Endothelial cell of umbilical vein (primary cell): ENCODE measurements around the gene FMN1. TPM values are rescaled to one million over a fixed set of nuclear protein-coding genes. Genes with fewer than 3 reads are reported as not detected.

Experiments used
- BruUV-seq: library from RNA; stranded (reverse); fragments of 400-500 nt; replicated peaks from 2 replicates; lab custom pipeline; 2021; lab: Mats Ljungman, UMichigan
- CTCF ChIA-PET: fragments of 300-600, 350-600 bp; sonication (Branson Sonifier 250); formaldehyde crosslinking; loops from one replicate; lab custom pipeline; 2021; ENCODE audit warnings: antibody characterized with exemption, inconsistent platforms; lab: Charles Lee
- POLR2A ChIA-PET: fragments of 300-600, 350-600 bp; sonication (Branson Sonifier 250); formaldehyde crosslinking; loops from one replicate; lab custom pipeline; 2021; ENCODE audit warnings: antibody characterized with exemption, inconsistent platforms; lab: Charles Lee
- DNase-seq: peaks from one replicate; pipeline ENCODE4 v3.0.0-alpha.2; 2011; ENCODE audit warnings: low read depth, low spot score
- FAIRE-seq: peaks from 2 replicates; lab custom pipeline; 2011; peaks lifted over from hg19 to GRCh38; lab: Jason Lieb, UNC
- H2AFZ ChIP-seq: 2 replicates; pipeline ENCODE4 v1.6.0; 2012; ENCODE audit warnings: low read depth, low read length, control low read depth, inconsistent platforms
- H3K27ac ChIP-seq: 2 replicates; pipeline ENCODE4 v1.5.1; 2011; ENCODE audit warnings: low read depth, mild to moderate bottlenecking, control low read depth, low read length, moderate library complexity; ENCODE audit not compliant: insufficient read depth
- H3K27me3 ChIP-seq, 2 experiments: 2 replicates each; pipeline versions ENCODE4 v1.6.0 to v1.6.1; 2011; ENCODE audit warnings: low read length in 2 of 2, mixed read lengths in 1 of 2; ENCODE audit not compliant: control insufficient read depth in 2 of 2, insufficient read depth in 2 of 2
- H3K36me3 ChIP-seq, 2 experiments: 2 replicates in 1 of 2; 3 replicates in 1 of 2; pipeline ENCODE4 v1.5.1; 2011; ENCODE audit warnings: low read length in 2 of 2, mild to moderate bottlenecking in 1 of 2, moderate library complexity in 1 of 2; ENCODE audit not compliant: control insufficient read depth in 2 of 2, insufficient read depth in 2 of 2; ENCODE audit errors: extremely low read depth in 1 of 2
- H3K4me1 ChIP-seq: 3 replicates; pipeline ENCODE4 v1.5.1; 2011; ENCODE audit warnings: mild to moderate bottlenecking, low read length; ENCODE audit not compliant: control insufficient read depth, insufficient read depth; ENCODE audit errors: extremely low read depth
- H3K4me2 ChIP-seq: 2 replicates; pipeline ENCODE4 v1.6.1; 2011; ENCODE audit warnings: low read length, control low read depth, mixed read lengths; ENCODE audit not compliant: insufficient read depth
- H3K4me3 ChIP-seq, 3 experiments: fragments of 200-600 bp in 1 of 3; sonication (generic), shearing (Covaris generic) in 1 of 3; replicated peaks in 1 of 3; 2 replicates each; pipeline ENCODE4 v1.5.1; 2011 to 2016; ENCODE audit warnings: control low read depth in 3 of 3, low read length in 3 of 3, mild to moderate bottlenecking in 2 of 3, inconsistent platforms in 1 of 3, low read depth in 1 of 3, moderate library complexity in 1 of 3; ENCODE audit not compliant: insufficient read depth in 1 of 3
- H3K79me2 ChIP-seq: 2 replicates; pipeline ENCODE4 v1.6.0; 2012; ENCODE audit warnings: low read length, inconsistent platforms; ENCODE audit not compliant: control insufficient read depth, insufficient read depth
- H3K9ac ChIP-seq: replicated peaks from 2 replicates; pipeline ENCODE3; 2011; ENCODE audit warnings: low read length, control low read depth; ENCODE audit not compliant: insufficient read depth; ENCODE audit errors: extremely low read depth
- H3K9me1 ChIP-seq: replicated peaks from 3 replicates; pipeline ENCODE4 v1.6.0; 2011; ENCODE audit warnings: mild to moderate bottlenecking, low read length; ENCODE audit not compliant: control insufficient read depth, insufficient read depth; ENCODE audit errors: extremely low read depth
- H3K9me3 ChIP-seq: replicated peaks from 2 replicates; pipeline ENCODE4 v1.5.1; 2012; ENCODE audit warnings: low read length, inconsistent platforms; ENCODE audit not compliant: control insufficient read depth, insufficient read depth
- H4K20me1 ChIP-seq: replicated peaks from 2 replicates; pipeline ENCODE3; 2011; ENCODE audit warnings: mild to moderate bottlenecking, low read length; ENCODE audit not compliant: control insufficient read depth, insufficient read depth; ENCODE audit errors: extremely low read depth
- EZH2 ChIP-seq: IDR thresholded peaks from 2 replicates; pipeline ENCODE4 v1.6.1; 2012; ENCODE audit warnings: borderline replicate concordance, low read depth, mild to moderate bottlenecking, moderate library complexity, low read length, inconsistent platforms; ENCODE audit not compliant: severe bottlenecking
- FOS ChIP-seq: IDR thresholded peaks from 2 replicates; pipeline ENCODE4 v1.6.1; 2011; ENCODE audit warnings: mild to moderate bottlenecking, low read length, moderate library complexity, borderline replicate concordance; ENCODE audit not compliant: insufficient read depth
- GATA2 ChIP-seq: IDR thresholded peaks from 2 replicates; pipeline ENCODE4 v1.7.0; 2011; ENCODE audit warnings: low read depth, mild to moderate bottlenecking, moderate library complexity, mixed read lengths, low read length; ENCODE audit not compliant: insufficient read length, insufficient read depth
- JUN ChIP-seq: IDR thresholded peaks from 2 replicates; pipeline ENCODE4 v1.6.1; 2011; ENCODE audit warnings: borderline replicate concordance, low read depth; ENCODE audit not compliant: insufficient read length, insufficient read depth
- MYC ChIP-seq: IDR thresholded peaks from one replicate; pipeline ENCODE4 v1.6.1; 2011; ENCODE audit warnings: mild to moderate bottlenecking, low read depth, low read length
- POLR2A ChIP-seq: IDR thresholded peaks from 2 replicates; pipeline ENCODE4 v1.6.1; 2012; ENCODE audit warnings: low read depth, mild to moderate bottlenecking, control low read depth, low read length
- POLR2AphosphoS5 ChIP-seq: IDR thresholded peaks from 2 replicates; pipeline ENCODE4 v1.6.1; 2012; ENCODE audit warnings: low read depth, mild to moderate bottlenecking, control low read depth, low read length, moderate library complexity; ENCODE audit not compliant: insufficient read depth
- dilution Hi-C: fragments of 300-500 bp; cut with MboI; formaldehyde crosslinking; loops from one replicate; pipeline ENCODE4 v1.15.0; 2019; ENCODE audit warnings: low sequenced_read_pairs; ENCODE audit not compliant: extremely low pct_ligation_motif_present
- intact Hi-C: fragments of 100-400 bp; cut with micrococcal nuclease; formaldehyde crosslinking; loops from one replicate; pipeline ENCODE4 v1.10.0; 2022
- polyA plus RNA-seq, 4 experiments: library from polyadenylated mRNA; depleted of rRNA in 3 of 4; stranded (reverse) in 3 of 4; unstranded in 1 of 4; fragments of >200 nt; gene quantifications; 2 replicates each; pipeline versions ENCODE4 v1.2.1 to v1.2.3, GENCODE V29; 2011 to 2012; ENCODE audit warnings: missing spikeins in 1 of 4
- total RNA-seq: library from RNA; stranded (reverse); gene quantifications from 2 replicates; pipeline ENCODE4 v1.2.3, GENCODE V29; 2021
- TF ChIP-seq, protein P1 (sequence below), 2 donors: IDR thresholded peaks; 1 replicate in 1 of 2; 2 replicates in 1 of 2; pipeline ENCODE4 v1.5.1; 2011; ENCODE audit warnings: low read length in 2 of 2, mild to moderate bottlenecking in 2 of 2, moderate library complexity in 2 of 2, control low read depth in 1 of 2, inconsistent platforms in 1 of 2, low read depth in 1 of 2; ENCODE audit not compliant: insufficient read depth in 1 of 2; ENCODE audit errors: extremely low read depth in 1 of 2
- TF ChIP-seq, protein P2 (sequence below): IDR thresholded peaks from 2 replicates; pipeline ENCODE4 v1.6.1; 2011; ENCODE audit not compliant: insufficient read depth, insufficient read length

The FMN1 gene
- total and polyA plus RNA-seq, 2 donors (not counting 3 experiments of a cell fraction or from before 2014, with no cell fraction given): 0.01 to 0.29 TPM

GRCh38 chr15:32721596-32721995 lies 472.9 kb downstream of the FMN1 start:
- H3K36me3 ChIP-seq: no peaks in the 10 kb centered on the region
- CTCF ChIA-PET: interaction anchor here (2.1 kb wide), 2 partner anchors 9 to 215 kb away, joined by 11 read pairs; no protein-coding TSS in a partner anchor
- DNase-seq (no peak), FAIRE-seq (no peak)
- no peak overlapping the region for H3K27ac ChIP-seq
- dilution Hi-C loops (no loop called here), intact Hi-C loops (no loop called here)
- no TSS peak for BruUV-seq
- no peaks in the 10 kb centered on the region for H3K9me1 ChIP-seq
- no peak overlapping the region for H2AFZ ChIP-seq
- TF ChIP-seq POLR2AphosphoS5 (no peak), FOS (no peak), JUN (no peak), MYC (no peak), EZH2 (no peak), GATA2 (no peak), POLR2A (no peak)
- TF ChIP-seq, protein P1, sequence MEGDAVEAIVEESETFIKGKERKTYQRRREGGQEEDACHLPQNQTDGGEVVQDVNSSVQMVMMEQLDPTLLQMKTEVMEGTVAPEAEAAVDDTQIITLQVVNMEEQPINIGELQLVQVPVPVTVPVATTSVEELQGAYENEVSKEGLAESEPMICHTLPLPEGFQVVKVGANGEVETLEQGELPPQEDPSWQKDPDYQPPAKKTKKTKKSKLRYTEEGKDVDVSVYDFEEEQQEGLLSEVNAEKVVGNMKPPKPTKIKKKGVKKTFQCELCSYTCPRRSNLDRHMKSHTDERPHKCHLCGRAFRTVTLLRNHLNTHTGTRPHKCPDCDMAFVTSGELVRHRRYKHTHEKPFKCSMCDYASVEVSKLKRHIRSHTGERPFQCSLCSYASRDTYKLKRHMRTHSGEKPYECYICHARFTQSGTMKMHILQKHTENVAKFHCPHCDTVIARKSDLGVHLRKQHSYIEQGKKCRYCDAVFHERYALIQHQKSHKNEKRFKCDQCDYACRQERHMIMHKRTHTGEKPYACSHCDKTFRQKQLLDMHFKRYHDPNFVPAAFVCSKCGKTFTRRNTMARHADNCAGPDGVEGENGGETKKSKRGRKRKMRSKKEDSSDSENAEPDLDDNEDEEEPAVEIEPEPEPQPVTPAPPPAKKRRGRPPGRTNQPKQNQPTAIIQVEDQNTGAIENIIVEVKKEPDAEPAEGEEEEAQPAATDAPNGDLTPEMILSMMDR (IDR thresholded peaks at IDR 0.05; ENCODE audit: extremely low read depth in 1 of 2, insufficient read depth in 1 of 2, low read depth in 1 of 2, low read length in 2 of 2): no peak
- TF ChIP-seq, protein P2, sequence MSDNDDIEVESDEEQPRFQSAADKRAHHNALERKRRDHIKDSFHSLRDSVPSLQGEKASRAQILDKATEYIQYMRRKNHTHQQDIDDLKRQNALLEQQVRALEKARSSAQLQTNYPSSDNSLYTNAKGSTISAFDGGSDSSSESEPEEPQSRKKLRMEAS: no peak
- peaks cover 4% of the 10 kb centered on the region for H3K4me1 ChIP-seq
- POLR2A ChIA-PET: no interaction called here
- no peak overlapping the region for H3K9ac ChIP-seq
- no peak overlapping the region for H3K4me3 ChIP-seq
- no peaks in the 10 kb centered on the region for H3K9me3 ChIP-seq
- H3K27me3 ChIP-seq: peaks cover 44 to 63% of the 10 kb centered on the region in 2 experiments
- no peaks in the 10 kb centered on the region for H4K20me1 ChIP-seq
- no peak overlapping the region for H3K4me2 ChIP-seq
- H3K79me2 ChIP-seq: no peaks in the 10 kb centered on the region
